AG04449 (cell line): ENCODE data around the gene CEP128.
A peak's percentile ranks its signal among the peaks of the same experiment; 100 is the strongest.

ENCODE experiments used
- CTCF ChIA-PET: fragments of 350-600 bp; formaldehyde crosslinking; extraction: SDS; loops from one replicate; lab custom pipeline; 2021; ENCODE audit warnings: antibody characterized with exemption; lab: Yijun Ruan, JAX
- POLR2A ChIA-PET: fragments of 400-600, 350-600 bp; formaldehyde crosslinking; extraction: SDS; loops from one replicate; lab custom pipeline; 2020; ENCODE audit warnings: antibody characterized with exemption, inconsistent platforms; lab: Yijun Ruan, JAX
- DNase-seq: peaks from one replicate; pipeline ENCODE4 v3.0.0-alpha.2; 2010; ENCODE audit warnings: low read depth, low spot score
- H3K4me3 ChIP-seq: 2 replicates; pipeline ENCODE4 v1.5.1; 2011; ENCODE audit warnings: low read depth, mild to moderate bottlenecking, control low read depth, low read length
- TF ChIP-seq, protein P1 (sequence below): IDR thresholded peaks from one replicate; pipeline ENCODE4 v1.5.1; 2011; ENCODE audit warnings: mild to moderate bottlenecking, moderate library complexity, low read length, control low read depth, inconsistent platforms; ENCODE audit not compliant: insufficient read depth; ENCODE audit errors: missing control alignments

CEP128 gene

DNA sequence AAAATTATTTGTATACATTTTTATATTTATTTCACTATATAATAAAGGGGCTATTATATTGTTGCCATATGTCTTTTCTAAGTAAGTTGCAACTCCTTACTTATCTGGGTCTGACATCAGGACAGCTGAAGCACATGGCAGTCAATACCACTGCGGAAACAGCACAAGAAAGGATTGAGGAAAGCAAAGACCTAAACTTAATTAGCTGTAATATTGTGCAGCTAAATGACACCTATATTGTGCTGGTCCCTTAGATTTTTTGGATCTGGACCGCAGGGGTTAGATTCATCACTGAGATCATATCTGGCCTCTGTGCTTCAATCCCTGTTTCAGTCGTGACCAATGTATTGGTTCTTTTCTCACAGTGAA, 370.6 kb downstream of the CEP128 start:
- no peak for DNase-seq
- ChIA-PET POLR2A (no interaction called here), CTCF (interaction anchor here (1.6 kb wide), 1 partner anchor 15 kb away, joined by 7 read pairs; no protein-coding TSS in a partner anchor)
- TF ChIP-seq, protein P1, sequence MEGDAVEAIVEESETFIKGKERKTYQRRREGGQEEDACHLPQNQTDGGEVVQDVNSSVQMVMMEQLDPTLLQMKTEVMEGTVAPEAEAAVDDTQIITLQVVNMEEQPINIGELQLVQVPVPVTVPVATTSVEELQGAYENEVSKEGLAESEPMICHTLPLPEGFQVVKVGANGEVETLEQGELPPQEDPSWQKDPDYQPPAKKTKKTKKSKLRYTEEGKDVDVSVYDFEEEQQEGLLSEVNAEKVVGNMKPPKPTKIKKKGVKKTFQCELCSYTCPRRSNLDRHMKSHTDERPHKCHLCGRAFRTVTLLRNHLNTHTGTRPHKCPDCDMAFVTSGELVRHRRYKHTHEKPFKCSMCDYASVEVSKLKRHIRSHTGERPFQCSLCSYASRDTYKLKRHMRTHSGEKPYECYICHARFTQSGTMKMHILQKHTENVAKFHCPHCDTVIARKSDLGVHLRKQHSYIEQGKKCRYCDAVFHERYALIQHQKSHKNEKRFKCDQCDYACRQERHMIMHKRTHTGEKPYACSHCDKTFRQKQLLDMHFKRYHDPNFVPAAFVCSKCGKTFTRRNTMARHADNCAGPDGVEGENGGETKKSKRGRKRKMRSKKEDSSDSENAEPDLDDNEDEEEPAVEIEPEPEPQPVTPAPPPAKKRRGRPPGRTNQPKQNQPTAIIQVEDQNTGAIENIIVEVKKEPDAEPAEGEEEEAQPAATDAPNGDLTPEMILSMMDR: no peak
- H3K4me3 ChIP-seq: no peak overlapping the region

DNA sequence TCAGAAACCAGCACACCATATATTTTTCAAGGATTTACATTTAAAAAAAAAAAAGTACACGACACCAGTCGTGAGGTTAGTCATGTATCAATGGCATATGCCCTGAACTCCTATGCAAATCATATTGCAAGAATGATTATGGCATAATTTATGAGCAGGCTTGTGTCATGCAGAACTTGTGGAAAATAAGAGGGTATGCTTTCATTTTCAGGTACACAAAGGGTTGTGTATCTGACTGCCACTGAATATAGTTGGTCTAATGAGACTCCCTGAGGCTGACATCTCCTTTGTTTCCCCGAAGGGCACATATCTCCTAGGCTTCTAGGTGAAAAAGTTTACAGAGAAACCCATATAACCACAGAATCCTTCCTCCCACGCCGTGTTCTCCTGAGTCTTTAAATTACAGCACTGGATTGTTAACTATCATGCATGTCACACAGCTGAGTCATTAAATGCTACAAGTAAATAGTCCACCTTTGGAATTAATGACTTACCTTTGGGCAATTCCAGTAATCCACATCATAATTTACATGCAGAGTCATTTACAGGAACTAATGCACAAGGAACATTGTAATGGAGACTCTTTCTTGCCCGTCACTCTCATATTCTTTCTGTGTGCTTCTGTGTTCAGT, 373.5 kb downstream of the CEP128 start:
- ChIA-PET CTCF (interaction anchor here (1.0 to 1.2 kb wide), 2 partner anchors 18 to 512 kb away, joined by 4 to 10 read pairs; no protein-coding TSS in a partner anchor), POLR2A (no interaction called here)
- TF ChIP-seq, protein P1: no peak
- no peak overlapping the region for H3K4me3 ChIP-seq
- peak; percentile 5 for DNase-seq

DNA sequence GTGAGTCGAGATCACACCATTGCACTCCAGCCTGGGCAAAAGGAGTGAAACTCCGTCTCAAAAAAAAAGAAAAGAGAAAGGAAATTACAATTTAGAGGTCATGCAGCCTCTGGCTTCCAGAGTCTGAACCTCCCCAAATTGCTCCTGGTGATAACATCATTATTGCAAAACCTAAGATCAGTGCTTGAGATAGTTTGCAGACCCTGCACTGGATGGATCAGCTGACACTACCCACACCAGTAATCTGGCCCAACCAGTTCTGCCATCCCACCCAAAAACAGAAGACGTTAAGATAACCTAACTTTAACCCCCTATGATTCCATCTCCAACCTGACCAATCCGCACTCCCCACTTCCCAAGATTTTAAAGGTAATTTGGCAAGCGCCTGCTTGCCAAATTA, 376.5 kb downstream of the CEP128 start:
- no peak overlapping the region for H3K4me3 ChIP-seq
- CTCF ChIA-PET: no interaction called here
- TF ChIP-seq, protein P1: no peak
- DNase-seq: no peak
- POLR2A ChIA-PET: no interaction called here

DNA sequence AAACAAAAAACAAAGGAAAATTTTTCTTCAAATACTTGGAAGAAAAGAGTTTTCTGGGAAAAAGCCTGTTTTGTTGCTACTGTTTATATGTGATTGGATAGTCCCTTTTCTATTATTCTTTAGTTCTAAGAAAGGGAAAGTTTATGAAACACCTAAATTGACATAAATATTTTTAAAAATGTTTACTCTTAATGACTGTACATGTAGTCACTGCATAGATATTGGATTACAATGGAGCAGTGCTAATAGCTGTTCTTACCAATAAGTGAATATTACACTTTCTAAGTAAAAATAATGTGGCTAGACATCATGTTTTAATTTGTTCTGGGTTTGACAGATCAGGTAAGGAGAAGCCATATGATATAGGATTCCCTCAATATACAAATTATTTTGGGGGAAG, 377.5 kb downstream of the CEP128 start:
- no peak for DNase-seq
- ChIA-PET CTCF (no interaction called here), POLR2A (no interaction called here)
- H3K4me3 ChIP-seq: no peak overlapping the region
- TF ChIP-seq, protein P1: no peak

DNA sequence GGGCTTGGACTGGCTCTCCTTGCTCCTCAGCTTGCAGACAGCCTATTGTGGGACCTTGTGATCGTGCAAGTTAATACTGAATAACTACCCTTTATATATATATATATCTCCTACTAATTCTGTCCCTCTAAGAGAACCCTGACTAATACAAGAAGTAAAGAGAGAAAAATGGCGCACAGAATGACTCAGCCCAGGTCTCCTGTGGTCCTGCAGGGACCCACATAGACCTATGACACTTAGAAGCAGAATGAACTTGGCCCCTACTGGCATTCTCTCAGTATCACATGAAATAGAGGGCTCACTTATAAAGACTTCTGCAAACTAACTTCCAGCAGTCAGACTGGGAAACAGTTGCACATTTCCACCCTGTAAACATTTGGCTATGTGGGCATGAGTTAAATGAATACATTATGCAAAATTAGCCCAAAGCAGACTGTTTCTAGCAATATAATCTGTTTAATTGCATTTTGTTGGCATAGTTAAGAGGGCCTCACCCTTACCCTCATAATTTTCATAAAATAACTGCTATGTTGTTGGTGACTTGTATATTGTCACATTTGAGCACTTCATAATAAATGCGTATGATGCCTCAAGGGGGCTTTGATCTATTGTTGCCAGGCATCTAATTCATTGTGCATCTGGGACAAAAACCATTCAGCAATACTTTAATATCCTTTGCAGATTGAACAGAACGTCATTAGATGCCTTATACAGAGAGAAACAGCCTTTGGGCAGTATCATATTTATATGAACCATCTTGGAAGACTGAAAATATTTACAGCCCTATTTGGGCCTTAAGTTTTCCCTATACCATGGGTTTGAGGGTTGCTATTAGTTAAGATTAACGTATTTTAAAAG, 380.5 kb downstream of the CEP128 start:
- ChIA-PET POLR2A (no interaction called here), CTCF (no interaction called here)
- no peak overlapping the region for H3K4me3 ChIP-seq
- DNase-seq: no peak
- TF ChIP-seq, protein P1: no peak

DNA sequence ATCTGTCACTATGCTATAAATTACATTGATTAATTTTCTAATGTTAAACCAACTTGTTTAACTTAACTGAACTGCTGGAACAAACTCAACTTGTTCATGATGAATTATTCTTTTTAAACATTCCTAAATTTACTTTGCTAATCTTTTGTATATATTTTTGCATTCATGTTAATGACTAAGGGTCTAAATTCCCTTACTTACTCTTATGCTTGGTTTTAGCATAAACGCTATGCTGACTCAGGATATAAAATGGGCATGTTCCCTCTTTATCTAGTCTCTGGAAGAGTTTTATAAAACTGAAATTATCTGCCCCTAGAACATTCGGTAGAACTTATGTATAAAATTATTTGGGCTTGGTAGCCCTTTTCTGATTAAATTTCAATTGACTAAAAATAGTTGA, 387.4 kb downstream of the CEP128 start:
- no peak for DNase-seq
- POLR2A ChIA-PET: no interaction called here
- CTCF ChIA-PET: no interaction called here
- no peak overlapping the region for H3K4me3 ChIP-seq
- TF ChIP-seq, protein P1: no peak
